ENCODE data around the gene KRT84. TPM values are rescaled to one million over a fixed set of nuclear protein-coding genes. Genes with fewer than 3 reads are reported as not detected.

KRT84 gene, protein sequence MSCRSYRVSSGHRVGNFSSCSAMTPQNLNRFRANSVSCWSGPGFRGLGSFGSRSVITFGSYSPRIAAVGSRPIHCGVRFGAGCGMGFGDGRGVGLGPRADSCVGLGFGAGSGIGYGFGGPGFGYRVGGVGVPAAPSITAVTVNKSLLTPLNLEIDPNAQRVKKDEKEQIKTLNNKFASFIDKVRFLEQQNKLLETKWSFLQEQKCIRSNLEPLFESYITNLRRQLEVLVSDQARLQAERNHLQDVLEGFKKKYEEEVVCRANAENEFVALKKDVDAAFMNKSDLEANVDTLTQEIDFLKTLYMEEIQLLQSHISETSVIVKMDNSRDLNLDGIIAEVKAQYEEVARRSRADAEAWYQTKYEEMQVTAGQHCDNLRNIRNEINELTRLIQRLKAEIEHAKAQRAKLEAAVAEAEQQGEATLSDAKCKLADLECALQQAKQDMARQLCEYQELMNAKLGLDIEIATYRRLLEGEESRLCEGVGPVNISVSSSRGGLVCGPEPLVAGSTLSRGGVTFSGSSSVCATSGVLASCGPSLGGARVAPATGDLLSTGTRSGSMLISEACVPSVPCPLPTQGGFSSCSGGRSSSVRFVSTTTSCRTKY
- total RNA-seq: not detected
- 0 reads per million in 2 donors for total RNA-seq

DNA sequence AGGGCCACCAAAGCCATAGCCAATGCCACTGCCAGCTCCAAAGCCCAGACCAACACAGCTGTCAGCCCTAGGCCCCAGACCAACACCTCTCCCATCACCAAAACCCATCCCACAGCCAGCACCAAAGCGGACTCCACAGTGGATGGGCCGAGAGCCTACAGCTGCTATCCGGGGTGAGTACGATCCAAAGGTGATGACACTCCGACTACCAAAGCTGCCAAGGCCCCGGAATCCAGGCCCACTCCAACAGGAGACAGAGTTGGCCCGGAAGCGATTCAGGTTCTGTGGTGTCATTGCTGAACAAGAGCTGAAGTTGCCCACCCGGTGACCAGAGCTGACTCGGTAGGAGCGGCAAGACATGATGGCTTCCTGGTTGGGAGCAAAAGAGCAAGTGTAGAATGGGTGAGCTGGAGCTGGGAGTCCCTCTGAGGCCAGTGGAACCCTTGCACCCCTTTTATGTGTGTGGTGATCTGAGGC lies at the start of gene KRT84:
KRT84 (minus strand) TSS at position 427 of the 477 bp plus-strand sequence; CDS start at position 360, 67 bp downstream.
- no peaks in the 10 kb centered on the region for H3K36me3 Mint-ChIP-seq (ENCODE audit: low read depth)
- ATAC-seq: no peak
- H3K4me1 Mint-ChIP-seq: peaks cover 6% of the 10 kb centered on the region
- H3K9me3 ChIP-seq (ENCODE audit: control insufficient read depth, low read length, poor library complexity, severe bottlenecking): no peaks in the 10 kb centered on the region
- no peak within 1 kb of the TSS for H3K27ac Mint-ChIP-seq
- H3K27me3 Mint-ChIP-seq: peaks cover 14% of the 10 kb centered on the region
- DNase-seq: no peak
- H3K4me3 Mint-ChIP-seq: no peak within 1 kb of the TSS

DNA sequence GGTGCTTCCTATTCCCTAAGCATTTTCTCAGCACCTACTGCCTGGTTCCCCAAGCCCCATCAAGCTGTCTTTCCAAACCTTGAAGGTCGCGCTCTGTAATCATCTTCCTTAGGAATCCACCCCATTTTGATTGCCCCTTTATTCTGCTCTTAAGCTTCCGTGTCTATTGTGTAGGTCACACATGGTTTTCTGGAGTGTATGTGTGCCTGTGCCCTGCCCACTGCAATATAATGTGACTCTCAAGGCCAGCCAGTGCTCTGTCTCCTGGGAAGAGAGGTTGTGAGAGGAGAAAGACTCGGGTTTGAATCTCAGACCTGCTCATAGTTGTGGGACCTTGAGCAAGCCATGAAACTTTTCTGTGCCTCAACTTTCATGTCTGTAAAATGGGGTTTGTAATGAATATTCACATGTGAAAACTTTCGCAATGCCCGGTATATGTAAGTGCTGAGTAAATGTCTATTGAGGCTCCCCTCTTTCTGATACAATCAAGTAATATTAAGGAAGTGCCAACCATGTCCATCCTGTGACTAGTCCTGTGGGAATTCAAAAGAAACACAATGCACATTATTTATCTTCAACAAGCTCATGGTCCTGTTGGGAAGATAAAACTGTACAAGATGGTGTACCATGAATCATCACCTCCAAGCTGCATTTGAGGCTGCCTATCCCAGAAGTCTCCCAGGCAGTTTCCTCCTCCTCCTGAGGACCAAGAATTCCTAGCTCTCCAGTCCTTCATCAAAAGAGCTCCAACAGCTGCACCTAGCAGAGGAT lies 49.5 kb upstream of the KRT84 start:
- no peak overlapping the region for H3K4me3 Mint-ChIP-seq
- H3K27ac Mint-ChIP-seq: no peak overlapping the region
- H3K36me3 Mint-ChIP-seq (ENCODE audit: low read depth): no peaks in the 10 kb centered on the region
- H3K4me1 Mint-ChIP-seq: no peaks in the 10 kb centered on the region
- H3K27me3 Mint-ChIP-seq: peaks cover 72% of the 10 kb centered on the region
- no peaks in the 10 kb centered on the region for H3K9me3 ChIP-seq (ENCODE audit: control insufficient read depth, low read length, poor library complexity, severe bottlenecking)
- no peak for DNase-seq
- ATAC-seq: no peak

DNA sequence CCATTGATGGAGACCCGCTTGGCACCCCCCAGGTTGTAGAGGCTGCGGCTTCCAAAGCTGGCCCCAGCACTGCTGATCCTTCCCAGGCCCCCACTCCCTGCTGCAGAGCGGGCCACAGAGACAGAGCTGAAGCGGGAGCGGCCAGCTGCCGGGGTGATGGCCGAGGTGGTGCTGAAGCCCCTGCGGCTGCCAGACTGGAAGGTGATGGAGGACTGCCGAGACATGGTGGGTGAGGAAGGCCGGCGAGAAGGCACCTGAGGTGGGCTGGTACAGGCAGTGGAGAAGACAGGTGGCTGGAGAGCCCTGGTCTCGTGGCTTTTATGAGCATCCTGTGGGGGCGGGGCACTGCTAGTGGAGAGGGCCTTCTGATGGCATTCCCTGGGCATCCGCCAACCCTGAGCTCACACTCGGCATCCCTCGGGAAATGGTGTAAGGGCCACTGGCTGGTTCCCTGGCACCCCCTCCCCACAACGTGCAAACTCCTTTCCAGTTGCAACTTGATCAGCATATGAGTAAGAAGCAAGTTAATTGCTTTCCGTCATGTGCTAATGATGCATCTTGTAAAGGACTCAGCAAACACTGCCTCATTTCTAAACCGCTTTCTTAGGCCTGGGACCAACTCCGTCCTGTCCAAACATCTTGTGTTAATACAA lies 48.8 kb upstream of the KRT84 start, which contains the start of gene KRT75:
KRT75 (minus strand) TSS at position 291 of the 653 bp plus-strand sequence; CDS start at position 224, 67 bp downstream.
- Mint-ChIP-seq H3K36me3 (ENCODE audit: low read depth) (no peaks in the 10 kb centered on the region), H3K4me3 (no peak within 1 kb of the TSS), H3K4me1 (no peaks in the 10 kb centered on the region), H3K27me3 (peaks cover 68% of the 10 kb centered on the region), H3K27ac (no peak within 1 kb of the TSS)
- no peak for ATAC-seq
- H3K9me3 ChIP-seq (ENCODE audit: control insufficient read depth, low read length, poor library complexity, severe bottlenecking): no peaks in the 10 kb centered on the region
- no peak for DNase-seq

DNA sequence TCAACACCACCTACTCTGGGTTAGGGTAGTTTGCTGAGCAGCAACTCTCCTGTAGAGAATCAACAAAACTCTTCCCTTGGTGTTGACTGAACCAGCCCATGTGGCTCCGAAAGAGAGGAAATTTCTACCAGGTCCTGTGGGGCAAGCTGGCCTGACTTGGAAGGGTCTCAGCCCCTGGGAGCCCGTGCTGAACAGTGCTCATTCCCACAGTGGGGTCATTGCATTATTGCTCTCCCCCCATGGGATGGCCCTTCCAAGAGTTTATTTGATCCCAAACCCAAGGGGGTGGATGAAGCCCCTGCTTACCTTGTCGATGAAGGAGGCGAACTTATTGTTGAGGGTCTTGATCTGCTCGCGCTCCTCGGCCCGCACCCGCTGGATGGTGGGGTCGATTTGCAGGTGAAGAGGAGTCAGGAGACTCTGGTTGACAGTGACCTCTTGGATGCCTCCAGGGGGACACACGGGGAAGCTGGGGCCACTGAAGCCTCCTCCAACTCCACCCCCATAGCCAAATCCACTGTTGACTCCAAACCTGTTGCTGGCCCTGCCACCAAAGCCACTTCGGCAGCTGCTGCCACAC lies 48.1 kb upstream of the KRT84 start:
- Mint-ChIP-seq H3K27ac (no peak overlapping the region), H3K36me3 (ENCODE audit: low read depth) (no peaks in the 10 kb centered on the region), H3K4me3 (no peak overlapping the region), H3K27me3 (peaks cover 74% of the 10 kb centered on the region), H3K4me1 (no peaks in the 10 kb centered on the region)
- DNase-seq (no peak), ATAC-seq (no peak)
- no peaks in the 10 kb centered on the region for H3K9me3 ChIP-seq (ENCODE audit: control insufficient read depth, low read length, poor library complexity, severe bottlenecking)

DNA sequence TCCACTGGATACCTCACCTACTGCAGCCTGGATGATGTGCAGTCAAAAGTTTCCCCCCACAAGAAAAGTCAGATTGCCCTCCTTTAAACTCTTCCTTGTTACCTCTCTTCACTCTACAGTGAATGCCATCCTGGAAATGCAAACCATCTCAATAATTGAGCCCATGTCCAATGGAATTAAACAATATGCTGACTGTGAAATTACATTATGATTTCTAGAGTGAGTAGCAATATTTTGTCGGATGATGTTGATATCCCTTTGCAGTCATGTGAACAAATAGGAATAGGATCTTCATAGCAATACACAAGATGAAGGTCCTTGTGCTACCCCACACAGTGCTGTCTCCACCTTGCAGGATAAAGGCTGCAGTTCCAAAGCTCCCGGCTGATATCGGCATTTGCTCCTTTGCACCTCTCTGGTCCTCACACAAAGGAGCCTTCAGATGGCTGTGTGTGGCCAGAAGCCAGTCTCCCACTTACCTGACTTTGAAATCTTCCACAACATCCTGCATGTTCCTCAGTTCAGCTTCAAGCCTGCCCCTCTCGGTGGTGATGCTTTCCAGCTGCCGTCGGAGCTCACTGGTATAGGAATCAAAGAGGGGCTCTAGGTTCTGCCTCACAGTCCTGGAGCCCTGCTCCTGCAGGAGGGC lies 47.2 kb upstream of the KRT84 start:
- no peaks in the 10 kb centered on the region for H3K9me3 ChIP-seq (ENCODE audit: control insufficient read depth, low read length, poor library complexity, severe bottlenecking)
- Mint-ChIP-seq H3K27me3 (peaks cover 78% of the 10 kb centered on the region), H3K36me3 (ENCODE audit: low read depth) (no peaks in the 10 kb centered on the region), H3K4me3 (no peak overlapping the region), H3K4me1 (no peaks in the 10 kb centered on the region), H3K27ac (no peak overlapping the region)
- ATAC-seq (no peak), DNase-seq (no peak)

DNA sequence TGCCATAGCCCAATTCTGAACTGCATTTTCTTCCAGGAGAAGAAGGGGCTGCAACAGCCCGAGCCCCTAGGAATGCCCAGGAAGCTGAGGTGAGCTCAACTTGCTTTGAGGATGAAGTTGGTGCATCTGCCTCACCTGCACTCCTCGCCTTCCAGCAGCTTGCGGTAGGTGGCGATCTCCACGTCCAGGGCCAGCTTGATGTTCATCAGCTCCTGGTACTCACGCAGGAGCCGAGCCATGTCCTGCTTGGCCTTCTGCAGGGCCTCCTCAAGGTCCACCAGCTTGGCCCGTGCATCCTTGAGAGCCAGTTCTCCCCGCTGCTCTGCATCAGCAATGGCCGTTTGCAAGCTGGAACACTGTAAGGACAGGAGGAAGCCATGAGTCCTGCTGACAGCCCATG lies 42.7 kb upstream of the KRT84 start:
- no peak for ATAC-seq
- H3K27ac Mint-ChIP-seq: no peak overlapping the region
- peaks cover 54% of the 10 kb centered on the region for H3K27me3 Mint-ChIP-seq
- no peak for DNase-seq
- H3K4me3 Mint-ChIP-seq: no peak overlapping the region
- no peaks in the 10 kb centered on the region for H3K4me1 Mint-ChIP-seq
- no peaks in the 10 kb centered on the region for H3K9me3 ChIP-seq (ENCODE audit: control insufficient read depth, low read length, poor library complexity, severe bottlenecking)
- no peaks in the 10 kb centered on the region for H3K36me3 Mint-ChIP-seq (ENCODE audit: low read depth)

DNA sequence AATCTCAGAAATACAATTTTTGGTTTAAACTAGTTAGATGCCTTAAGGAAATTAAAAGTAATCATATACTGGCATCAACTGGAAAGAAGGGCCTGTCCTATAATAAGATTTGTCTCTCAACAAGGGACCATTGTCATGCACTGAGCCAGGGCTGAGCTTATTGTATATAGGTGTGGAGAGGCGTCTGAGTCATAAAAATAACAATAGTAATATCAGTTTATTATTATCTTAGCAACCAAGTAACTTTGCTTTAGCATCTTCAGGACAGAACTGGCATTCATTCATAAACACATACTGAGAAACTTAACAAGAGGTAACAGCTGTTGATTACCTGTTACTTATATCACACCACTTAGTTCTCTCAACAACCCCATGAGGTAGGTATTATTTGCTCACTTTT lies 41.6 kb upstream of the KRT84 start:
- H3K27ac Mint-ChIP-seq: no peak overlapping the region
- no peaks in the 10 kb centered on the region for H3K36me3 Mint-ChIP-seq (ENCODE audit: low read depth)
- no peaks in the 10 kb centered on the region for H3K4me1 Mint-ChIP-seq
- ATAC-seq: no peak
- H3K4me3 Mint-ChIP-seq: no peak overlapping the region
- peaks cover 57% of the 10 kb centered on the region for H3K27me3 Mint-ChIP-seq
- no peaks in the 10 kb centered on the region for H3K9me3 ChIP-seq (ENCODE audit: control insufficient read depth, low read length, poor library complexity, severe bottlenecking)
- DNase-seq: no peak

DNA sequence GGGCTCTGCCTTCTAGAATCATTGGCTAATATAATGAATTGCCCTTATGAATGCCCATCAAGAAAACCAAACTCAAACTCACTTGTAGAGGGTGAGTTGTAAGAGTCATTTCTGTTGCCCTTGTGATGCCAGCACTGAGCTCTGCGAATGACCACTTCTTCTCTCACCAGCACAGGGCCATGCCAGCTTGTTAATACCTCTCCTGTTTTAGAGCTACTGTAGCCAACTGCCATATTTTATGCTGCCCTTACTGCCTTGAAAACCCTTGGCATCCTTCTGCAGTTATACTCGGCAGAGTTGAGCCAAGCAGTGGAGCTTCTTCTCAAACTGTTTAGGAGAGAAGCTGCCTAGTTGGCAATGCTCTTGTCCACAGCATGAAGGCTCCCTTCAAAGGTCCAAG lies 40.6 kb upstream of the KRT84 start:
- Mint-ChIP-seq H3K27ac (no peak overlapping the region), H3K36me3 (ENCODE audit: low read depth) (no peaks in the 10 kb centered on the region), H3K4me1 (no peaks in the 10 kb centered on the region), H3K4me3 (no peak overlapping the region), H3K27me3 (peaks cover 61% of the 10 kb centered on the region)
- no peak for ATAC-seq
- H3K9me3 ChIP-seq (ENCODE audit: control insufficient read depth, low read length, poor library complexity, severe bottlenecking): no peaks in the 10 kb centered on the region
- DNase-seq: no peak

DNA sequence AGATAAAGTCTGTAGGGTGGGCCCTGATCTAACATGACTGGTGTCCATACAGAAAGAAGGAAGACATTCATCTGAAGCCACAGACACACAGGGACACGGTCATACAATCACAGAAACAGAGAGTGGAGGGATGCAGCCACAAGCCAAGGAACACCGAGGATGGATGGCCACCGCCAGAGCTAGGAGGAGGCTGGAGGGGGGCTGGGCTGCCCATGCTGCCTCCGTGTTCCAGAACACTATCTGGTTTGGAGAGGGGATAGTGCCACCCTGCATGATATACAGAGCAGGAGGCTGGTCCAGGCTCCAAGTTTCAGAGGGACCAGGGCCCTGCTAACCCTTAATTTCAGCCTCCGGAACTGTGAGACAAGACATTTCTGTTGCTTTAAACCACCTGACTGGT lies 40.0 kb upstream of the KRT84 start:
- Mint-ChIP-seq H3K36me3 (ENCODE audit: low read depth) (no peaks in the 10 kb centered on the region), H3K27me3 (peaks cover 56% of the 10 kb centered on the region)

DNA sequence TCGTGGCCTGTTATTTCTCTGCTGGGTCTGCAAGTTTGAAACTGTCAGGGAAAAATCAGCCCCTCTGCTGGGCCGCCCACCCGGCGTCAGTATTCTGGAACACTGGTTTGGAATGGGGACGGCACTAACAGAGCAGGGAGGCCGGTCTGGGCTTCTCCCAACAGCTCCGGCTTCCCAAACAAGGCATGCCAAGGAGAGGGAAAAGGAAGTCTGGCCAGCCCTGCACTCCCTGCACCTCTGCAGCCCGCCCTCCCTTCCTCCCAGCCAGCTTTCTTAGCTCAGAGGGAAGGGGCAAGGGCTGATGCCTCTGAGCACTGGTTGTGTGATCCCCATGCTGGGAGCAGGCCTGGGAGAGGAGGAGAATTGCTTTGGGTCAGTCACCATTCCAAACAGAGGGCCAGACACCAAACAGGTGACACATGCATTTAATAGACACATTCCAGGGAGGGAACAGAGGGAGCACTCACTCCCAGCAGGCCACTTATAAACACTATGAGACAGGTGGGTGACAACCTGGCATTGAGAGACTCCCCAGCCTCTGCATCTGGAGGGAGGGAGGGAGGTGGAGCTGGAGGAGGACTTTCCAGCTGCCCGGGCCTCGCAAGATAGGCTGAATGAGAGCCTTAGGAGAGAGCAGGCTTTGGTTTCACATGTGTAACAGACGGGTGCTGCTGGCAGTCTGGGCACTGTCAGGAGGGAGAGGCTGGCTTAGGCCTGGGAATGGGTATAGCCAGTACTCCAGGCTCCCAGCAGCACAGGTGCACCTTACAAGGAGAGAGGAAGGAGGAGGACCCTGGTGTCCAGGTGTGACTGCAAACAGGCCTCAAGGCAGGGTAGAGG lies 38.4 kb upstream of the KRT84 start:
- Mint-ChIP-seq H3K36me3 (ENCODE audit: low read depth) (peaks cover 2% of the 10 kb centered on the region), H3K27me3 (peaks cover 50% of the 10 kb centered on the region), H3K27ac (no peak overlapping the region), H3K4me1 (no peaks in the 10 kb centered on the region), H3K4me3 (no peak overlapping the region)
- ATAC-seq (no peak), DNase-seq (no peak)
- no peaks in the 10 kb centered on the region for H3K9me3 ChIP-seq (ENCODE audit: control insufficient read depth, low read length, poor library complexity, severe bottlenecking)

More for the DNA sequence above, 40.0 kb upstream of the KRT84 start:
- Mint-ChIP-seq H3K4me1 (no peaks in the 10 kb centered on the region), H3K4me3 (no peak overlapping the region), H3K27ac (no peak overlapping the region)
- no peaks in the 10 kb centered on the region for H3K9me3 ChIP-seq (ENCODE audit: control insufficient read depth, low read length, poor library complexity, severe bottlenecking)
- DNase-seq (no peak), ATAC-seq (no peak)

DNA sequence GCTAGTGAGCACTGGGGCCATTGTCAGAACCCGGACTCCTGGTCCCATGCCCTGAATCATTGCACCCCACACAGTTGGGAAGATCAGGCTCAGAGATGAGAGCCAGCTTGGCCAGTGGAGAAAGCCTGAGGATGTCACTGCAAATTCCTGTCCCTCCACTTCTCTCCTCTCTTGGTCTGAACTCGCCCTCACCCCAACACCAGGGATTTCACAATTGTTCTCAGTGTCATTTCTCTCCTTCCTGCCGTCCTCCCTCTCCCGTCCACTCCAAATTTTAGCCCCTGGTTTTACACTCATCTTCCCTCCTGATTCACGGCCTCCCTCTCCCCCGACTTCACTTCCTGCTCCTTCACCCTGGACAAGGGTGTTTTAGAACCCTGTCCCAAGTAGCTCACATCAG lies 37.6 kb upstream of the KRT84 start:
- no peaks in the 10 kb centered on the region for H3K4me1 Mint-ChIP-seq
- no peak for ATAC-seq
- no peak overlapping the region for H3K27ac Mint-ChIP-seq
- no peaks in the 10 kb centered on the region for H3K9me3 ChIP-seq (ENCODE audit: control insufficient read depth, low read length, poor library complexity, severe bottlenecking)
- DNase-seq: no peak
- no peak overlapping the region for H3K4me3 Mint-ChIP-seq
- H3K27me3 Mint-ChIP-seq: peaks cover 44% of the 10 kb centered on the region
- peaks cover 2% of the 10 kb centered on the region for H3K36me3 Mint-ChIP-seq (ENCODE audit: low read depth)

DNA sequence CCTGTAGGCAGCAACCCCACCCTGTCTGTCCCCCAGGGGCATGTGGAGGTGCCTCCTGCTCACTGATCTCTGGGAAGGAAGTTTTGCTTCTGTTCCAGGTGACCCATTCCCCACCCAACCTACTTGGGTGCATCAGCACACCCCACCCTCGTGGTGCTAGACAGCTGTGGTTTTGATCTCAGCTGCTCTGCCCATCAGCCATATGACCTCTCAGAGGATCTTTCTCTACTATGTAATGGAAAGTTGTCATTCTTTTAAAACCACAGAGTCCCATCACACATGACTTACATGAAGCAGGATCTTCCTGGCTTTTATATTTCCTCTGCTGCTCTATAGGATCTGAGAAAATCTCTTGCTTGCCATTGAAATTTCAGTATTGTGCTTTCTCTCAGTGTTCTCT lies 34.2 kb upstream of the KRT84 start:
- Mint-ChIP-seq H3K4me3 (no peak overlapping the region), H3K27me3 (peaks cover 52% of the 10 kb centered on the region), H3K36me3 (ENCODE audit: low read depth) (peaks cover 2% of the 10 kb centered on the region), H3K4me1 (no peaks in the 10 kb centered on the region), H3K27ac (no peak overlapping the region)
- DNase-seq: no peak
- no peaks in the 10 kb centered on the region for H3K9me3 ChIP-seq (ENCODE audit: control insufficient read depth, low read length, poor library complexity, severe bottlenecking)
- ATAC-seq: no peak

Data from T-helper 17 cell (primary cell).